Mesenchymal stem cell (in vitro differentiated cells and primary cell): ENCODE results near the gene UNC93B1.
A peak's percentile ranks its signal among the peaks of the same experiment; 100 is the strongest.

Experiments used
- DNase-seq: peaks from one replicate; pipeline ENCODE4 v3.0.0-alpha.2; 2013
- H2AFZ ChIP-seq: one replicate; pipeline ENCODE4 v1.6.1; 2013; ENCODE audit warnings: low read depth, mild to moderate bottlenecking, control low read depth, inconsistent platforms, low read length, moderate library complexity
- H2AK5ac ChIP-seq: 2 replicates; pipeline ENCODE4 v1.6.1; 2013; ENCODE audit warnings: low read length, moderate library complexity, mild to moderate bottlenecking, inconsistent platforms; ENCODE audit not compliant: severe bottlenecking
- H2BK120ac ChIP-seq: one replicate; pipeline ENCODE4 v1.6.1; 2013; ENCODE audit warnings: low read depth, mild to moderate bottlenecking, inconsistent platforms, low read length, moderate library complexity
- H2BK12ac ChIP-seq, 2 experiments: one replicate each; pipeline ENCODE4 v1.6.1; 2013; ENCODE audit warnings: inconsistent platforms in 2 of 2, low read length in 2 of 2, mild to moderate bottlenecking in 2 of 2, moderate library complexity in 2 of 2, control low read depth in 1 of 2
- H2BK15ac ChIP-seq: one replicate; pipeline ENCODE4 v1.6.1; 2013; ENCODE audit warnings: mild to moderate bottlenecking, low read depth, inconsistent platforms; ENCODE audit not compliant: poor library complexity, severe bottlenecking
- H2BK5ac ChIP-seq: 2 replicates; pipeline ENCODE4 v1.6.1; 2013; ENCODE audit warnings: low read depth, mild to moderate bottlenecking, low read length, control low read depth, inconsistent platforms; ENCODE audit not compliant: poor library complexity, severe bottlenecking
- H3K14ac ChIP-seq, 2 experiments: one replicate each; pipeline ENCODE4 v1.6.1; 2013; ENCODE audit warnings: inconsistent platforms in 2 of 2, low read length in 2 of 2, control low read depth in 1 of 2, mild to moderate bottlenecking in 1 of 2, moderate library complexity in 1 of 2
- H3K18ac ChIP-seq, 2 experiments: one replicate each; pipeline ENCODE4 v1.6.1; 2013; ENCODE audit warnings: inconsistent platforms in 2 of 2, low read length in 2 of 2, control low read depth in 1 of 2, low read depth in 1 of 2, mild to moderate bottlenecking in 1 of 2
- H3K23ac ChIP-seq, 2 experiments: one replicate each; pipeline ENCODE4 v1.6.1; 2013; ENCODE audit warnings: inconsistent platforms in 2 of 2, low read length in 2 of 2, mild to moderate bottlenecking in 2 of 2, moderate library complexity in 2 of 2, control low read depth in 1 of 2
- H3K27ac ChIP-seq: 2 replicates; pipeline ENCODE4 v1.5.1; 2013; ENCODE audit warnings: mild to moderate bottlenecking, moderate library complexity, low read length, control low read depth, inconsistent platforms; ENCODE audit not compliant: poor library complexity, severe bottlenecking
- H3K27me3 ChIP-seq, 2 experiments: 2 replicates each; pipeline versions ENCODE4 v1.6.1 to v1.7.0; 2013; ENCODE audit warnings: low read length in 2 of 2, mild to moderate bottlenecking in 2 of 2, moderate library complexity in 2 of 2, control low read depth in 1 of 2, inconsistent platforms in 1 of 2; ENCODE audit not compliant: control insufficient read depth in 1 of 2, insufficient read depth in 1 of 2
- H3K36me3 ChIP-seq, 2 experiments: 2 replicates each; pipeline versions ENCODE4 v1.6.1 to v1.7.0; 2013; ENCODE audit warnings: low read length in 2 of 2, control low read depth in 1 of 2, inconsistent platforms in 1 of 2, low read depth in 1 of 2, mild to moderate bottlenecking in 1 of 2; ENCODE audit not compliant: insufficient read depth in 2 of 2, control insufficient read depth in 1 of 2
- H3K4ac ChIP-seq, 2 experiments: one replicate each; pipeline ENCODE4 v1.6.1; 2013; ENCODE audit warnings: inconsistent platforms in 2 of 2, low read length in 2 of 2, mild to moderate bottlenecking in 2 of 2, moderate library complexity in 2 of 2, control low read depth in 1 of 2, low read depth in 1 of 2
- H3K4me1 ChIP-seq: 2 replicates; pipeline ENCODE4 v1.6.1; 2013; ENCODE audit warnings: low read depth, low read length, control low read depth; ENCODE audit not compliant: control insufficient read depth, insufficient read depth
- H3K4me2 ChIP-seq: 2 replicates; pipeline ENCODE4 v1.6.1; 2013; ENCODE audit warnings: low read length, mild to moderate bottlenecking, inconsistent platforms; ENCODE audit not compliant: poor library complexity, severe bottlenecking
- H3K4me3 ChIP-seq, 2 experiments: 2 replicates each; pipeline versions ENCODE4 v1.5.1 to v1.7.0; 2013; ENCODE audit warnings: low read length in 2 of 2, mild to moderate bottlenecking in 2 of 2, control low read depth in 1 of 2, low read depth in 1 of 2; ENCODE audit not compliant: insufficient read depth in 1 of 2
- H3K79me1 ChIP-seq: replicated peaks from 2 replicates; pipeline ENCODE4 v1.6.1; 2013; ENCODE audit warnings: mild to moderate bottlenecking, control low read depth, low read length, inconsistent platforms; ENCODE audit not compliant: poor library complexity, severe bottlenecking
- H3K9ac ChIP-seq: 2 replicates; pipeline ENCODE4 v1.7.0; 2013; ENCODE audit warnings: mild to moderate bottlenecking, low read length, moderate library complexity
- H3K9me3 ChIP-seq: 2 replicates; pipeline ENCODE4 v1.7.0; 2013; ENCODE audit warnings: mild to moderate bottlenecking, low read length; ENCODE audit not compliant: control insufficient read depth
- H4K8ac ChIP-seq: one replicate; pipeline ENCODE4 v1.6.1; 2013; ENCODE audit warnings: inconsistent platforms, mild to moderate bottlenecking, low read length, moderate library complexity
- H4K91ac ChIP-seq: one replicate; pipeline ENCODE4 v1.6.1; 2013; ENCODE audit warnings: mild to moderate bottlenecking, low read length, inconsistent platforms
- WGBS: methylation state at CpG from one replicate; pipeline ENCODE4 v1.1.7; 2013; ENCODE audit warnings: mixed read lengths; 5-methylcytosine and 5-hydroxymethylcytosine counted together

UNC93B1 gene

GRCh38 chr11:68035266-68035876, 31.5 kb upstream of the UNC93B1 start:
- peaks cover 33 to 42% of the 10 kb centered on the region in 2 experiments for H3K36me3 ChIP-seq
- no peak overlapping the region for H3K4me3 ChIP-seq
- no peaks in the 10 kb centered on the region for H3K27me3 ChIP-seq
- no peak overlapping the region for H3K4ac ChIP-seq
- no peak overlapping the region for H2BK5ac ChIP-seq
- no peak overlapping the region for H2BK15ac ChIP-seq
- H2BK120ac ChIP-seq: no peak overlapping the region
- no peaks in the 10 kb centered on the region for H3K9me3 ChIP-seq
- no peak overlapping the region for H3K9ac ChIP-seq
- H4K8ac ChIP-seq: no peak overlapping the region
- no peak overlapping the region for H2BK12ac ChIP-seq
- peaks cover 29% of the 10 kb centered on the region for H3K79me1 ChIP-seq
- 94% methylated on average over 13 of the region's 13 CpGs for WGBS
- H3K23ac ChIP-seq: no peak overlapping the region
- H3K4me2 ChIP-seq: no peak overlapping the region
- H2AFZ ChIP-seq: no peak overlapping the region
- H3K18ac ChIP-seq: no peak overlapping the region
- no peak overlapping the region for H3K27ac ChIP-seq
- no peak overlapping the region for H4K91ac ChIP-seq
- DNase-seq: no peak
- no peak overlapping the region for H2AK5ac ChIP-seq
- peaks cover 40% of the 10 kb centered on the region for H3K4me1 ChIP-seq
- no peak overlapping the region for H3K14ac ChIP-seq

- H3K27me3 ChIP-seq: no peaks in the 10 kb centered on the region
- no peak overlapping the region for H2AFZ ChIP-seq
- H2BK15ac ChIP-seq: no peak overlapping the region
- no peak overlapping the region for H2AK5ac ChIP-seq
- no peak overlapping the region for H3K23ac ChIP-seq
- no peak overlapping the region for H4K8ac ChIP-seq
- no peak overlapping the region for H3K14ac ChIP-seq
- WGBS: 94% methylated on average over 12 of the region's 12 CpGs
- peak overlapping the region; percentile 61 for H3K9ac ChIP-seq
- no peaks in the 10 kb centered on the region for H3K9me3 ChIP-seq
- no peak overlapping the region for H3K27ac ChIP-seq
- H3K4ac ChIP-seq: no peak overlapping the region
- no peak overlapping the region for H3K18ac ChIP-seq
- no peak overlapping the region for H4K91ac ChIP-seq
- H2BK5ac ChIP-seq: no peak overlapping the region
- peaks cover 40% of the 10 kb centered on the region for H3K4me1 ChIP-seq
- H3K79me1 ChIP-seq: peaks cover 31% of the 10 kb centered on the region
- DNase-seq: no peak
- peak overlapping the region in 1 of 2 experiments; percentile 36 for H3K4me3 ChIP-seq
- no peak overlapping the region for H3K4me2 ChIP-seq
- no peak overlapping the region for H2BK120ac ChIP-seq
- peaks cover 33 to 42% of the 10 kb centered on the region in 2 experiments for H3K36me3 ChIP-seq
- no peak overlapping the region for H2BK12ac ChIP-seq
Observed at GRCh38 chr11:68033708-68034045, 29.8 kb upstream of the UNC93B1 start.

GRCh38 chr11:68032997-68033707, 29.3 kb upstream of the UNC93B1 start:
- peak overlapping the region in 1 of 2 experiments; percentile 47 for H3K23ac ChIP-seq
- no peak for DNase-seq
- 96% methylated on average over 29 of the region's 29 CpGs for WGBS
- no peak overlapping the region for H2AK5ac ChIP-seq
- H3K4me1 ChIP-seq: peaks cover 37% of the 10 kb centered on the region
- peaks cover 31% of the 10 kb centered on the region for H3K79me1 ChIP-seq
- H3K9ac ChIP-seq: peak overlapping the region; percentile 61
- H2BK120ac ChIP-seq: no peak overlapping the region
- H2AFZ ChIP-seq: no peak overlapping the region
- H3K18ac ChIP-seq: no peak overlapping the region
- no peak overlapping the region for H3K4ac ChIP-seq
- no peak overlapping the region for H2BK12ac ChIP-seq
- H3K4me2 ChIP-seq: no peak overlapping the region
- no peaks in the 10 kb centered on the region for H3K27me3 ChIP-seq
- H4K91ac ChIP-seq: peak overlapping the region; percentile 58
- peak overlapping the region in 1 of 2 experiments; percentile 36 for H3K4me3 ChIP-seq
- H3K14ac ChIP-seq: no peak overlapping the region
- H4K8ac ChIP-seq: no peak overlapping the region
- H3K9me3 ChIP-seq: no peaks in the 10 kb centered on the region
- peaks cover 33 to 42% of the 10 kb centered on the region in 2 experiments for H3K36me3 ChIP-seq
- H3K27ac ChIP-seq: no peak overlapping the region
- H2BK5ac ChIP-seq: no peak overlapping the region
- H2BK15ac ChIP-seq: no peak overlapping the region

GRCh38 chr11:68032003-68032402, 28.1 kb upstream of the UNC93B1 start:
- WGBS: 91% methylated on average over 7 of the region's 9 CpGs
- no peak overlapping the region for H2BK5ac ChIP-seq

More at GRCh38 chr11:68032003-68032402, 28.1 kb upstream of the UNC93B1 start:
- Histone ChIP-seq H2BK15ac (no peak overlapping the region), H3K27me3 (no peaks in the 10 kb centered on the region), H3K4me3 (peak overlapping the region in 1 of 2 experiments; percentile 86), H3K9ac (peak overlapping the region; percentile 92), H3K14ac (no peak overlapping the region), H3K4ac (peak overlapping the region in 1 of 2 experiments; percentile 37), H4K8ac (no peak overlapping the region), H3K4me2 (no peak overlapping the region), H2BK120ac (no peak overlapping the region), H3K23ac (no peak overlapping the region), H2AK5ac (no peak overlapping the region), H2BK12ac (no peak overlapping the region), H3K9me3 (no peaks in the 10 kb centered on the region), H3K18ac (no peak overlapping the region), H3K27ac (no peak overlapping the region), H3K79me1 (peaks cover 33% of the 10 kb centered on the region), H3K36me3 (peaks cover 38 to 44% of the 10 kb centered on the region in 2 experiments), H4K91ac (no peak overlapping the region), H3K4me1 (peaks cover 42% of the 10 kb centered on the region), H2AFZ (no peak overlapping the region)
- DNase-seq: no peak
